HCT116 (cell line): Measurements from ENCODE around the gene TTYH3. TPM values are rescaled to one million over a fixed set of nuclear protein-coding genes. Genes with fewer than 3 reads are reported as not detected.

Experiments used
- ATAC-seq: fragments of 200-7000 bp; cut with Tn5 transposase; 2 replicates; pipeline ENCODE4 v1.9.1; 2020; ENCODE audit warnings: mild to moderate bottlenecking, moderate library complexity
- BruUV-seq: library from RNA; stranded (reverse); fragments of 400-500 nt; replicated peaks from 2 replicates; lab custom pipeline; 2021; lab: Mats Ljungman, UMichigan
- CTCF ChIA-PET: fragments of 300-600 bp; sonication (Branson Sonifier 250); formaldehyde crosslinking; loops from one replicate; lab custom pipeline; 2021; ENCODE audit warnings: antibody characterized with exemption; lab: Charles Lee
- POLR2A ChIA-PET: fragments of 300-600, 350-600 bp; sonication (Branson Sonifier 250); formaldehyde crosslinking; loops from one replicate; lab custom pipeline; 2021; ENCODE audit warnings: antibody characterized with exemption; lab: Charles Lee
- RAD21 ChIA-PET, 2 experiments: fragments of 300-600 bp; sonication (Branson Sonifier 250); formaldehyde crosslinking; loops; one replicate each; lab custom pipeline; 2023; ENCODE audit warnings: low total read pairs in 2 of 2; ENCODE audit not compliant: uncharacterized antibody in 2 of 2, unreplicated experiment in 2 of 2, low non-redundant PET in 1 of 2; lab: Charles Lee
- DNase-seq: peaks from one replicate; pipeline ENCODE4 v3.0.0-alpha.2; 2010; ENCODE audit warnings: low read depth, low spot score
- H2AFZ ChIP-seq: fragments of 200-600 bp; shearing (Covaris generic), sonication (generic); 2 replicates; pipeline ENCODE4 v1.6.1; 2017; ENCODE audit warnings: low read depth, mixed run types, mixed read lengths, antibody characterized with exemption, low read length; ENCODE audit not compliant: poor library complexity, severe bottlenecking
- H3K27ac ChIP-seq: 2 replicates; pipeline ENCODE4 v1.5.1; 2012; ENCODE audit warnings: low read depth, low read length
- H3K27me3 ChIP-seq: fragments of 200-600 bp; sonication (generic); 2 replicates; pipeline ENCODE4 v1.6.1; 2016; ENCODE audit warnings: mixed run types, low read length, mixed read lengths; ENCODE audit not compliant: insufficient read depth
- H3K36me3 ChIP-seq, 2 experiments: fragments of 200-500 bp in 1 of 2; fragments of 200-600 bp in 1 of 2; sonication (Bioruptor generic) in 1 of 2; sonication (generic) in 1 of 2; 2 replicates each; pipeline versions ENCODE4 v1.5.1 to v1.6.1; 2014 to 2016; ENCODE audit warnings: low read length in 2 of 2, inconsistent platforms in 1 of 2, mixed read lengths in 1 of 2, mixed run types in 1 of 2; ENCODE audit not compliant: insufficient read depth in 2 of 2, control insufficient read depth in 1 of 2
- H3K4me1 ChIP-seq, 2 experiments: fragments of 200-600 bp in 1 of 2; sonication (generic) in 1 of 2; 2 replicates each; pipeline versions ENCODE4 v1.5.1 to v1.6.1; 2012 to 2017; ENCODE audit warnings: low read length in 2 of 2, inconsistent platforms in 1 of 2, mild to moderate bottlenecking in 1 of 2, mixed read lengths in 1 of 2, mixed run types in 1 of 2, moderate library complexity in 1 of 2; ENCODE audit not compliant: insufficient read depth in 2 of 2, control insufficient read depth in 1 of 2
- H3K4me2 ChIP-seq: fragments of 200-600 bp; sonication (generic); 2 replicates; pipeline ENCODE4 v1.6.1; 2017; ENCODE audit warnings: mixed run types, low read length, mixed read lengths
- H3K4me3 ChIP-seq, 2 experiments: fragments of 200-600 bp in 1 of 2; sonication (generic) in 1 of 2; replicated peaks in 1 of 2; 2 replicates each; pipeline ENCODE4 v1.5.1; 2011 to 2016; ENCODE audit warnings: low read length in 2 of 2, control low read depth in 1 of 2, low read depth in 1 of 2, mild to moderate bottlenecking in 1 of 2, mixed read lengths in 1 of 2, mixed run types in 1 of 2
- H3K79me2 ChIP-seq: fragments of 200-600 bp; sonication (generic); 2 replicates; pipeline ENCODE4 v1.6.1; 2017; ENCODE audit warnings: mild to moderate bottlenecking, mixed run types, low read length, moderate library complexity, mixed read lengths; ENCODE audit not compliant: insufficient read depth
- H3K9ac ChIP-seq: fragments of 200-600 bp; sonication (generic); 2 replicates; pipeline ENCODE4 v1.6.1; 2016; ENCODE audit warnings: low read length, mixed read lengths
- H3K9me2 ChIP-seq: fragments of 200-600 bp; sonication (generic), shearing (Covaris generic); 2 replicates; pipeline ENCODE4 v1.6.1; 2017; ENCODE audit warnings: mixed run types, mild to moderate bottlenecking, moderate library complexity; ENCODE audit not compliant: insufficient read depth
- H3K9me3 ChIP-seq, 2 experiments: fragments of 200-500 bp in 1 of 2; fragments of 200-600 bp in 1 of 2; sonication (Bioruptor generic) in 1 of 2; sonication (generic) in 1 of 2; 2 replicates each; pipeline ENCODE4 v1.6.1; 2014 to 2017; ENCODE audit warnings: low read length in 2 of 2, mixed read lengths in 2 of 2, inconsistent platforms in 1 of 2, low read depth in 1 of 2, mild to moderate bottlenecking in 1 of 2, mixed run types in 1 of 2, moderate library complexity in 1 of 2; ENCODE audit not compliant: control insufficient read depth in 1 of 2, insufficient read depth in 1 of 2
- H4K20me1 ChIP-seq: fragments of 200-600 bp; sonication (generic), shearing (Covaris generic); 2 replicates; pipeline ENCODE4 v1.6.1; 2017; ENCODE audit warnings: mixed run types, mild to moderate bottlenecking, moderate library complexity; ENCODE audit not compliant: insufficient read depth
- CBX3 ChIP-seq: IDR thresholded peaks from 2 replicates; pipeline ENCODE4 v1.6.1; 2012; ENCODE audit warnings: low read depth
- EGR1 ChIP-seq: IDR thresholded peaks from 2 replicates; pipeline ENCODE4 v1.6.1; 2012; ENCODE audit warnings: low read depth
- ELF1 ChIP-seq: IDR thresholded peaks from 2 replicates; pipeline ENCODE4 v1.6.1; 2012; ENCODE audit warnings: low read depth, borderline replicate concordance
- EZH2 ChIP-seq: fragments of 200-600 bp; sonication (generic); IDR thresholded peaks from 2 replicates; pipeline ENCODE4 v1.6.1; 2017; ENCODE audit warnings: antibody characterized with exemption, mixed run types
- EZH2phosphoT487 ChIP-seq: fragments of 200-600 bp; IDR thresholded peaks from 2 replicates; pipeline ENCODE4 v1.6.1; 2018; ENCODE audit warnings: antibody characterized with exemption, borderline replicate concordance
- JUND ChIP-seq: IDR thresholded peaks from 2 replicates; pipeline ENCODE4 v1.6.1; 2012
- POLR2AphosphoS5 ChIP-seq: IDR thresholded peaks from 2 replicates; pipeline ENCODE4 v1.6.1; 2011; ENCODE audit warnings: mild to moderate bottlenecking, low read depth, low read length, moderate library complexity
- RAD21 ChIP-seq: IDR thresholded peaks from 2 replicates; pipeline ENCODE4 v1.6.1; 2012; ENCODE audit warnings: low read depth, mild to moderate bottlenecking
- SIN3A ChIP-seq: IDR thresholded peaks from 2 replicates; pipeline ENCODE4 v1.6.1; 2012; ENCODE audit warnings: low read depth
- SRF ChIP-seq: IDR thresholded peaks from 2 replicates; pipeline ENCODE4 v1.6.1; 2012; ENCODE audit warnings: low read depth
- TCF7L2 ChIP-seq: IDR thresholded peaks from 2 replicates; pipeline ENCODE4 v1.7.0; 2011; ENCODE audit warnings: borderline replicate concordance, inconsistent platforms; ENCODE audit not compliant: insufficient read depth, insufficient read length; ENCODE audit errors: extremely low read depth
- YY1 ChIP-seq: IDR thresholded peaks from 2 replicates; pipeline ENCODE4 v1.6.1; 2011; ENCODE audit warnings: low read length, low read depth, moderate library complexity, mild to moderate bottlenecking; ENCODE audit not compliant: insufficient replicate concordance; ENCODE audit errors: extremely low read depth
- ZFX ChIP-seq: fragments of 450-650 bp; IDR thresholded peaks from 2 replicates; pipeline ENCODE4 v1.6.1; 2017
- ZNF274 ChIP-seq: fragments of 200-500 bp; sonication (Bioruptor generic); IDR thresholded peaks from 2 replicates; pipeline ENCODE4 v1.6.1; 2014; ENCODE audit warnings: mild to moderate bottlenecking, low read depth, low read length, inconsistent platforms
- intact Hi-C: fragments of 100-400 bp; cut with micrococcal nuclease; formaldehyde crosslinking; loops from 2 replicates; pipeline ENCODE4 v1.10.0; 2022
- total RNA-seq: library from RNA; stranded (reverse); gene quantifications from one replicate; pipeline ENCODE4 v1.2.1, GENCODE V29; 2021; ENCODE audit not compliant: unreplicated experiment
- TF ChIP-seq, protein P1 (sequence below): IDR thresholded peaks from 2 replicates; pipeline ENCODE4 v1.6.1; 2012
- TF ChIP-seq, protein P2 (sequence below): IDR thresholded peaks from 2 replicates; pipeline ENCODE4 v1.6.1; 2012; ENCODE audit warnings: low read depth
- TF ChIP-seq, protein P3 (sequence below): IDR thresholded peaks from 2 replicates; pipeline ENCODE4 v1.6.1; 2012

TTYH3 gene
- total RNA-seq, 1 experiment from 2014 or later, result 40.3 TPM

DNA sequence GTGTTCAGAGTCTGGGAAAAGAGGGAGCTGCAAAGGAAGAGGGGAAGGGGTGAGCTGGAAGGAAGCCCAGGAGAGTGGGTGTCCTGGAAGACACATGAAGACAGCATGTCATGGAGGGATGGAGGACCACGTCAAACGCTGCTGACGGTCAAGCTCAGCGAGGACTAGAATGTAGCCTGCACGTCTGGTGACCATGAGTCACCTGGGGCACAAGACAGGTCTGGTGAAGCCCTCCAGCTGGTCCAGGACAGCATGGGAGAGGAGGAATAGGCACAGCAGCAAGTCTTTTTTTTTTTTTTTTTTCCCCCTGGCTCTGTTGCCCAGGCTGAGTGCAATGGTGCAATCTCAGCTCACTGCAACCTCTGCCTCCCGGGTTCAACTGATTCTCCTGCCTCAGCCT, 36.6 kb downstream of the TTYH3 start:
- Histone ChIP-seq H3K27me3 (no peaks in the 10 kb centered on the region), H3K27ac (no peak overlapping the region), H3K9me3 (no peaks in the 10 kb centered on the region), H3K4me3 (no peak overlapping the region), H4K20me1 (no peaks in the 10 kb centered on the region), H3K79me2 (no peaks in the 10 kb centered on the region), H3K4me2 (no peak overlapping the region), H2AFZ (no peak overlapping the region), H3K36me3 (no peaks in the 10 kb centered on the region), H3K9ac (no peak overlapping the region), H3K9me2 (no peaks in the 10 kb centered on the region), H3K4me1 (peaks cover 0 to 11% of the 10 kb centered on the region in 2 experiments; a peak in 1 of 4 replicates)
- CTCF ChIA-PET, result interaction anchor here (1.6 kb wide), 1 partner anchor 42 kb away, joined by 5 read pairs; no protein-coding TSS in a partner anchor
- ATAC-seq (no peak), DNase-seq (no peak)
- POLR2A ChIA-PET, result no interaction called here
- BruUV-seq, result no TSS peak
- intact Hi-C loops, result no loop called here
- TF ChIP-seq ZFX (no peak), SRF (no peak), SIN3A (no peak), YY1 (no peak), RAD21 (no peak), POLR2AphosphoS5 (no peak)
- TF ChIP-seq, protein P1, sequence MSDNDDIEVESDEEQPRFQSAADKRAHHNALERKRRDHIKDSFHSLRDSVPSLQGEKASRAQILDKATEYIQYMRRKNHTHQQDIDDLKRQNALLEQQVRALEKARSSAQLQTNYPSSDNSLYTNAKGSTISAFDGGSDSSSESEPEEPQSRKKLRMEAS, result no peak
- RAD21 ChIA-PET, result no interaction called here

DNA sequence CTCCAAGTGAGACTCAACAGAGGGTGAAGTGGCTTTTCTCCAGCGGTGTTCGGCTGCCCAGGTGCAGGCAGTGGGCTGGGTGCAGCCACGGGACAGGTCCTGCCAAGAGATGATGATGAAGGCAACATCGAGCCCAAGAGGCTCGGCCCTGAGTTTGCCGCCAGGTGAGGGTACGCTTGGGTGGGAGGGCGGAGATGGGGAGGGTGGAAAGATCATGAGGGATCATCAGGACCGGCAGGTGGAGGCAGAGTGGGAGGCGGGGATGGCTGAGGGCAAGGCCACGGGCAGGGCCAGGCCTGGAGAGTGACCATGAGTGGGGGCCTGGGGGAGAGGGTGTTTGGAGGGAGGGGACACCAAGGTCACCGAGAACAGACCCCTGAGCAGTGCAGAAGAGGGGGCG, 38.4 kb downstream of the TTYH3 start:
- POLR2A ChIA-PET, result no interaction called here
- TF ChIP-seq CBX3 (no peak), ZNF274 (no peak), ELF1 (no peak), EZH2phosphoT487 (no peak), ZFX (no peak), EGR1 (no peak), JUND (no peak), YY1 (no peak), EZH2 (no peak), SRF (no peak), TCF7L2 (no peak), POLR2AphosphoS5 (no peak)
- TF ChIP-seq, protein P2, sequence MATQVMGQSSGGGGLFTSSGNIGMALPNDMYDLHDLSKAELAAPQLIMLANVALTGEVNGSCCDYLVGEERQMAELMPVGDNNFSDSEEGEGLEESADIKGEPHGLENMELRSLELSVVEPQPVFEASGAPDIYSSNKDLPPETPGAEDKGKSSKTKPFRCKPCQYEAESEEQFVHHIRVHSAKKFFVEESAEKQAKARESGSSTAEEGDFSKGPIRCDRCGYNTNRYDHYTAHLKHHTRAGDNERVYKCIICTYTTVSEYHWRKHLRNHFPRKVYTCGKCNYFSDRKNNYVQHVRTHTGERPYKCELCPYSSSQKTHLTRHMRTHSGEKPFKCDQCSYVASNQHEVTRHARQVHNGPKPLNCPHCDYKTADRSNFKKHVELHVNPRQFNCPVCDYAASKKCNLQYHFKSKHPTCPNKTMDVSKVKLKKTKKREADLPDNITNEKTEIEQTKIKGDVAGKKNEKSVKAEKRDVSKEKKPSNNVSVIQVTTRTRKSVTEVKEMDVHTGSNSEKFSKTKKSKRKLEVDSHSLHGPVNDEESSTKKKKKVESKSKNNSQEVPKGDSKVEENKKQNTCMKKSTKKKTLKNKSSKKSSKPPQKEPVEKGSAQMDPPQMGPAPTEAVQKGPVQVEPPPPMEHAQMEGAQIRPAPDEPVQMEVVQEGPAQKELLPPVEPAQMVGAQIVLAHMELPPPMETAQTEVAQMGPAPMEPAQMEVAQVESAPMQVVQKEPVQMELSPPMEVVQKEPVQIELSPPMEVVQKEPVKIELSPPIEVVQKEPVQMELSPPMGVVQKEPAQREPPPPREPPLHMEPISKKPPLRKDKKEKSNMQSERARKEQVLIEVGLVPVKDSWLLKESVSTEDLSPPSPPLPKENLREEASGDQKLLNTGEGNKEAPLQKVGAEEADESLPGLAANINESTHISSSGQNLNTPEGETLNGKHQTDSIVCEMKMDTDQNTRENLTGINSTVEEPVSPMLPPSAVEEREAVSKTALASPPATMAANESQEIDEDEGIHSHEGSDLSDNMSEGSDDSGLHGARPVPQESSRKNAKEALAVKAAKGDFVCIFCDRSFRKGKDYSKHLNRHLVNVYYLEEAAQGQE, result no peak
- TF ChIP-seq, protein P3, sequence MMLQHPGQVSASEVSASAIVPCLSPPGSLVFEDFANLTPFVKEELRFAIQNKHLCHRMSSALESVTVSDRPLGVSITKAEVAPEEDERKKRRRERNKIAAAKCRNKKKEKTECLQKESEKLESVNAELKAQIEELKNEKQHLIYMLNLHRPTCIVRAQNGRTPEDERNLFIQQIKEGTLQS, result no peak

More for the DNA sequence above, 38.4 kb downstream of the TTYH3 start:
- no peaks in the 10 kb centered on the region for H4K20me1 ChIP-seq
- H3K9me3 ChIP-seq, result no peaks in the 10 kb centered on the region
- no peak overlapping the region for H3K4me2 ChIP-seq
- peaks cover 0 to 7% of the 10 kb centered on the region in 2 experiments; a peak in 1 of 4 replicates for H3K4me1 ChIP-seq
- ChIA-PET CTCF (interaction anchor here (1.1 to 1.4 kb wide), 6 partner anchors 11 to 219 kb away, joined by 3 to 20 read pairs (median 8); no protein-coding TSS in a partner anchor), RAD21 (interaction anchor here in 1 of 2 experiments (0.8 to 1.1 kb wide), 2 partner anchors 11 to 39 kb away, joined by 4 read pairs; no protein-coding TSS in a partner anchor)
- DNase-seq (no peak), ATAC-seq (no peak)
- no peak overlapping the region for H3K4me3 ChIP-seq
- H3K9me2 ChIP-seq, result no peaks in the 10 kb centered on the region
- no peaks in the 10 kb centered on the region for H3K27me3 ChIP-seq
- H3K36me3 ChIP-seq, result no peaks in the 10 kb centered on the region
- intact Hi-C loops, result no loop called here
- H2AFZ ChIP-seq, result no peak overlapping the region
- no peak overlapping the region for H3K27ac ChIP-seq
- no TSS peak for BruUV-seq
- no peak overlapping the region for H3K9ac ChIP-seq
- H3K79me2 ChIP-seq, result no peaks in the 10 kb centered on the region
